HAP-1 (cell line): ENCODE measurements around the gene ALK.

Experiments used
- DNase-seq, 2 experiments: peaks; one replicate each; pipeline ENCODE4 v3.0.0-alpha.2; 2016 to 2020; ENCODE audit warnings: low spot score in 2 of 2
- H3K27me3 ChIP-seq: fragments of 250-450 bp; sonication (Bioruptor Pico); 2 replicates; pipeline ENCODE4 v1.5.1; 2020; ENCODE audit warnings: low read depth, mild to moderate bottlenecking, moderate library complexity
- H3K36me3 ChIP-seq: fragments of 250-450 bp; sonication (Bioruptor Pico); replicated peaks from 2 replicates; pipeline ENCODE4 v1.5.1; 2020; ENCODE audit warnings: mild to moderate bottlenecking
- H3K4me1 ChIP-seq: fragments of 250-450 bp; sonication (Bioruptor Pico); 2 replicates; pipeline ENCODE4 v1.5.1; 2020; ENCODE audit warnings: mild to moderate bottlenecking
- H3K4me3 ChIP-seq: fragments of 250-450 bp; sonication (Bioruptor Pico); 2 replicates; pipeline ENCODE4 v1.5.1; 2020; ENCODE audit warnings: mild to moderate bottlenecking, moderate library complexity
- H3K9me3 ChIP-seq: fragments of 250-450 bp; sonication (Bioruptor Pico); 2 replicates; pipeline ENCODE4 v1.5.1; 2020; ENCODE audit warnings: mild to moderate bottlenecking, moderate library complexity
- in situ Hi-C: fragments of 300-500 bp; cut with MboI; formaldehyde crosslinking; loops from 3 replicates; pipeline ENCODE4 v1.14.3; 2020; ENCODE audit warnings: low sequenced_read_pairs, inconsistent platforms, mixed read lengths

The ALK gene

DNA sequence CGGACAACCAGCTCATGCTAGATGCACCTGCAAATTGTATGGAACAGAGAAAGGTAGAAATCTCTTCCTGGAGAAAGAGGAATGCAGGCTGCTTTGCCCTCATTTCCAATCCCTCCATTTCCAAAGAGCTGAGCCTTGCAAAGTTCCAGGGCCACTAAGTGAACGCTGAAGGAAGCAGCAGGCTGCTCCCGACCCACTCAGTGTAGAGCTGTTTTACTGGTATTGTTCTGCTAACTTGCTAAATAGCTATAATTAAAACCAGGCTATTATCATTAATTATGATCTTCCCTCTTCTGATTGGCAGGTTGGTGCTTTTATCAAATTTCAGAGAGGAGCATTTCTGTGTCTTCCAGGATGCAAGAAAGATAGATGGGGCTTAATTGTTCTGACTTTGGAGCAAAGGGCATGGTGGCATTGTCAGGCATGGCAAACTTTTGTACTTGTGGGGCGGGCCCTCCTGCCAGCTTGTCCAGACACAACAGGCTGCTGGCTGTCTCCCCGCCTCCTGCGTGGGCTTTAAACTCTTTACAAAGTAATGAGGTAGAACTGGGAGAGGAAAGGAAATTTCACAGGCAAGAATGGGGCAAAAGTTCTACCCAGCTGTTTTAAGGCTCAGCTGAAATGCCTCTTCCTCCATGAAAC, 40.2 kb downstream of the ALK start:
- in situ Hi-C loops, result no loop called here
- DNase-seq, result no peak
- H3K9me3 ChIP-seq, result no peaks in the 10 kb centered on the region
- no peaks in the 10 kb centered on the region for H3K36me3 ChIP-seq
- H3K4me3 ChIP-seq, result no peak overlapping the region
- no peaks in the 10 kb centered on the region for H3K4me1 ChIP-seq
- no peaks in the 10 kb centered on the region for H3K27me3 ChIP-seq

DNA sequence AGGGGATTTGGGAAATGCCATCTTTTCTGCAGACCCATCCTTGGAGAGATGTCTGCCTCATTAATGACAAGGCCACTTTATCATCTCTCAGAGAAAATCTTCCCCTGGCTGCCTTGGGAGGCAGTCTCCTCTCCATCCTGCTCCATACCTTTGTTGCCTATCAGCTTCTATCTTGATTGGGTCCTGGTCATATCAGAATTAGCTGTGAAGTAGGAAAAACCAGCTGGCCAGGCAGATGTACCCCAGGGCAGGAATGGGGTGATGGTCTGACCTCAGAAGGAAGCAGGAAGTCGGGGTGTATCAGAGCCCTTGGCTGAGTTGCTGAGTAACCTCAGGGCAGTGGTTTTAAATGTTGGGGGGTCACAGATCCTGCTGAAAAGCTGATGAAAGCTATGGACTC, 41.3 kb downstream of the ALK start:
- no peak for DNase-seq
- H3K4me3 ChIP-seq, result no peak overlapping the region
- no peaks in the 10 kb centered on the region for H3K9me3 ChIP-seq
- no peaks in the 10 kb centered on the region for H3K27me3 ChIP-seq
- no peaks in the 10 kb centered on the region for H3K36me3 ChIP-seq
- in situ Hi-C loops, result no loop called here
- H3K4me1 ChIP-seq, result no peaks in the 10 kb centered on the region

DNA sequence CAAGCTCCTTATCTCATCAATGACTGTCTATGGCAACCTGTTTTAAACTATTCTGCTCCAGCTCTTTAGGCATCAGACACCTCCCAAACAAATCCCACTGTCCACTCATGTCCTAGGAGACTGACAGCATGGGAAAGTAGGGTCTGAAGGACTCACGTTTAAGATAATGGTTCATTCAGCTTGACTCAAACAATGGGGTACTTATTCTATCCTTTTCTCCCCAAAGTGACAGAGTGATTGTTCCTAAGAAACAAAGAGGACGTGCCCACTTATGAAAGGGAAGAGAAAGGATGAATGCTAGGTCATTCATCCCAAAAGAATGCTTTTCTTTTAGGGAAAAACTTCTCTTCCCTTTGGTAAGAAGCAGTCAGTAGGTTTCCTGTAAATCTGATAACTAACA, 41.9 kb downstream of the ALK start:
- H3K36me3 ChIP-seq, result no peaks in the 10 kb centered on the region
- in situ Hi-C loops, result no loop called here
- H3K27me3 ChIP-seq, result no peaks in the 10 kb centered on the region
- no peaks in the 10 kb centered on the region for H3K9me3 ChIP-seq
- no peaks in the 10 kb centered on the region for H3K4me1 ChIP-seq
- no peak overlapping the region for H3K4me3 ChIP-seq
- DNase-seq, result no peak

DNA sequence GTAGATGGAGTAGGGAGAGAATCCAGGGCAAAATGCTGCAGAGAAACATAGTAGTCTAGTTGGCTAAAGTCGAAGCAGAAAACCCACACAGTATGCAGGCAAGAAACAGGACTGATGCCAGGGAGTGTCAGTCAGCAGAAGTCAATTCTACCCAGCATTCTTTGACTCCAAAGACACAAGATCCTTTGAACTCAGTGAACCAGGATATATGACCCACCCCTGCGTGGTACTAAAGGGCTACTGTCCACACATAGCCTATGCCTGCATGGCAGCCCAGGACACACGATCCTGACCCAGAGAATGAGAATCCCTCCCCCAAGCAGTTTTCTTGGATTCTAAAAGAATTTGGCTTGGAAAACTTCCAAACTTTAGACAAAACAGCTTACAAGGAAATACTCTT, 42.5 kb downstream of the ALK start:
- no peaks in the 10 kb centered on the region for H3K27me3 ChIP-seq
- H3K9me3 ChIP-seq, result no peaks in the 10 kb centered on the region
- H3K4me3 ChIP-seq, result no peak overlapping the region
- no peaks in the 10 kb centered on the region for H3K36me3 ChIP-seq
- in situ Hi-C loops, result no loop called here
- no peak for DNase-seq
- no peaks in the 10 kb centered on the region for H3K4me1 ChIP-seq

GRCh38 chr2:29876374-29876773, 45.0 kb downstream of the ALK start:
- no peak for DNase-seq

GRCh38 chr2:29874745-29875144, 46.6 kb downstream of the ALK start:
- H3K36me3 ChIP-seq, result no peaks in the 10 kb centered on the region
- DNase-seq, result no peak
- no peaks in the 10 kb centered on the region for H3K4me1 ChIP-seq
- H3K9me3 ChIP-seq, result no peaks in the 10 kb centered on the region
- in situ Hi-C loops, result no loop called here
- no peaks in the 10 kb centered on the region for H3K27me3 ChIP-seq
- no peak overlapping the region for H3K4me3 ChIP-seq

More at GRCh38 chr2:29876374-29876773, 45.0 kb downstream of the ALK start:
- H3K27me3 ChIP-seq, result no peaks in the 10 kb centered on the region
- in situ Hi-C loops, result no loop called here
- no peaks in the 10 kb centered on the region for H3K36me3 ChIP-seq
- H3K9me3 ChIP-seq, result no peaks in the 10 kb centered on the region
- H3K4me1 ChIP-seq, result no peaks in the 10 kb centered on the region
- H3K4me3 ChIP-seq, result no peak overlapping the region

GRCh38 chr2:29872870-29873269, 48.5 kb downstream of the ALK start:
- Histone ChIP-seq H3K27me3 (no peaks in the 10 kb centered on the region), H3K9me3 (no peaks in the 10 kb centered on the region), H3K36me3 (no peaks in the 10 kb centered on the region), H3K4me1 (no peaks in the 10 kb centered on the region), H3K4me3 (no peak overlapping the region)
- no peak for DNase-seq
- in situ Hi-C loops, result no loop called here

DNA sequence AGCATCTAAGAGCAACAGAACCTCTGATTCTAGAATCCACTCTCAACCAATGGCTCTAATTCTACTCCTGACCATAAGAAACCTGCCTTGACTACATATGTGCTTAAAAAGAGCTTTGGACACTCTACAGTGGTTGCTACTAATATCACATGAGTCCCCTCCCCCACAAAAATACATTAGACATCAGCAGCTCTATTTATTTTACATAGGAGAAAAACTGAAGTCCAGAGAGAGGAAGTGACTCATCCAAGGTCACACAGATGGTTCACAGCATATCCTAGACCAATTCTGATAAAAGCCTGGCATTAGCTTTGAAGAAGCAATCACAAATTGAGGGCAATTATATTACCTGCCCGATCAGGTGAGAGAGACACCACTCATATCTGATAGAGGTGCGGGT, 49.8 kb downstream of the ALK start:
- DNase-seq, result no peak
- Histone ChIP-seq H3K27me3 (no peaks in the 10 kb centered on the region), H3K4me1 (no peaks in the 10 kb centered on the region), H3K4me3 (no peak overlapping the region), H3K36me3 (no peaks in the 10 kb centered on the region), H3K9me3 (no peaks in the 10 kb centered on the region)
- in situ Hi-C loops, result no loop called here

- Histone ChIP-seq H3K9me3 (no peaks in the 10 kb centered on the region), H3K4me1 (no peaks in the 10 kb centered on the region), H3K27me3 (0 out of 2 replicates have a peak, but pooled peaks cover 2% of the 10 kb centered on the region), H3K4me3 (no peak overlapping the region), H3K36me3 (no peaks in the 10 kb centered on the region)
- in situ Hi-C loops, result no loop called here
- no peak for DNase-seq
Observed at GRCh38 chr2:29865512-29865911, 55.9 kb downstream of the ALK start.

DNA sequence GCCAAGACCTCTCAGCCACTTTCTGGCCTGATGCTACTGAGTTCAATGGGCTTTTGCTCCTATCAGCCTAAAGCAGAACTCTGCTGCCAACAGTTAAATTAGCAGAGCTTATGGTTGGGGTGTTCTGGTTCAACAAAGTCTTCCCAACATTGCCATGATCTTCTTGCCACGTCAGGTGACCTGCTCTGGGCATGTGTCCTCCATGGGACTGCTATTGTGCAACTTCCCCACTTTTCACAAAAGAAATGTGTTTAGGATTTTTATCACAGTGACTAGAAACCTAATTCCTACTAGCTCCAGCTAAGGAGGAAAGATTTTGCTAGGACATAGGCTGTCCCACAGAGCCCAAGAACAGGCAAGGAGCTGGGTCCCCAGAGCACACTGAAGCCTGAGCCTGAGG, 56.4 kb downstream of the ALK start:
- no peaks in the 10 kb centered on the region for H3K9me3 ChIP-seq
- 0 out of 2 replicates have a peak, but pooled peaks cover 2% of the 10 kb centered on the region for H3K27me3 ChIP-seq
- no peaks in the 10 kb centered on the region for H3K4me1 ChIP-seq
- DNase-seq, result no peak
- no peak overlapping the region for H3K4me3 ChIP-seq
- in situ Hi-C loops, result no loop called here
- no peaks in the 10 kb centered on the region for H3K36me3 ChIP-seq

GRCh38 chr2:29855924-29856639, 65.3 kb downstream of the ALK start:
- Histone ChIP-seq H3K36me3 (no peaks in the 10 kb centered on the region), H3K4me1 (no peaks in the 10 kb centered on the region), H3K4me3 (no peak overlapping the region), H3K9me3 (no peaks in the 10 kb centered on the region), H3K27me3 (no peaks in the 10 kb centered on the region; the same call in 1 of the 2 replicates)
- DNase-seq, result no peak
- in situ Hi-C loops, result no loop called here

- Histone ChIP-seq H3K27me3 (peaks cover 20% of the 10 kb centered on the region), H3K4me1 (no peaks in the 10 kb centered on the region), H3K4me3 (no peak overlapping the region), H3K36me3 (no peaks in the 10 kb centered on the region), H3K9me3 (no peaks in the 10 kb centered on the region)
- DNase-seq, result no peak
- in situ Hi-C loops, result no loop called here
Observed at GRCh38 chr2:29850794-29851193, 70.6 kb downstream of the ALK start.

DNA sequence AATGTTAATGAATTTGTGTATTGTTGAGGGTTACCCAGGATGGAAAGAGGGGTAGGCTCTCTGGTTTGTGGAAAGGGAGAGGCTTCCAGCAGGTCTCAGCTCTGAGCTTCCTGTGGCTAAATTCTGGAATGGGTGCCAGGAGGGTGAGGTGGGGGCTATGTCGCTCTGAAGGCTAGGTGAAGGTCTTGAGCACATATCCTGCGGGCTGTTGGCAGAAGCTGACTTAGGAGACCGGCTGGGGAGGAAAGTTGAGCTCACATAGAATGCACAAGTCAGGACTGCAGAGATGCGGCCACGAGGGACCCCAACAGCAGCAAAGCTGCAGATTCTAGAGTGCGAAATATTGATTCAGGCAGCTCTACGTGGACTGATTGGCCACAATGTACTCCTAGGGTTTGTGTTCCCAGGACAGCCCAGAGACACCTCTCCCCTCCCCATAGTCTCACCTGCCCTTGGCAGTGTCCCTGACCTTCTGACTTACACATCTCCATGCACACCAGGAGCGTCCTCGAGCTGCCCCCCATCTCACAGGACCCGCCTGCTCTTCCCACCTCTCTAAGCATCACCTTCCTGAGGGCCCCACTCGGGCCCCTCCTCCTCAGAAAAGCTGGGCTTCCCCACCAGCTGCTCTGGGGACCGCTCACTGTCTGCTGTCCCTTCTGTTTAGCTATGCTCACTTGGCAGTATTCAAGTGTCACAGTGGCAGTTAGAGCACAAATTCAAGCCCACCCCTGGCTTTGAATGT, 72.6 kb downstream of the ALK start:
- in situ Hi-C loops, result no loop called here

GRCh38 chr2:29847886-29848285, 73.5 kb downstream of the ALK start:
- Histone ChIP-seq H3K4me3 (no peak overlapping the region), H3K4me1 (no peaks in the 10 kb centered on the region), H3K27me3 (peaks cover 20% of the 10 kb centered on the region)

More for the DNA sequence above, 72.6 kb downstream of the ALK start:
- H3K4me3 ChIP-seq, result no peak overlapping the region
- H3K36me3 ChIP-seq, result no peaks in the 10 kb centered on the region
- no peaks in the 10 kb centered on the region for H3K4me1 ChIP-seq
- H3K9me3 ChIP-seq, result no peaks in the 10 kb centered on the region
- peaks cover 20% of the 10 kb centered on the region for H3K27me3 ChIP-seq
- DNase-seq, result no peak

More at GRCh38 chr2:29847886-29848285, 73.5 kb downstream of the ALK start:
- in situ Hi-C loops, result no loop called here
- DNase-seq, result no peak
- no peaks in the 10 kb centered on the region for H3K9me3 ChIP-seq
- H3K36me3 ChIP-seq, result no peaks in the 10 kb centered on the region
